ENCODE results near the gene HLF.

Gene HLF

GRCh38 chr17:55290492-55291113 is 25.8 kb downstream of the HLF start:
- DNase-seq (ENCODE audit: low read depth, low spot score): no peak

- DNase-seq (ENCODE audit: low read depth, low spot score): no peak
These were observed 26.4 kb downstream of the HLF start for GRCh38 chr17:55291114-55291507.

- DNase-seq (ENCODE audit: low read depth, low spot score): no peak
These were observed 27.3 kb downstream of the HLF start for GRCh38 chr17:55292094-55292493.

- no peak for DNase-seq (ENCODE audit: low read depth, low spot score)
These were observed 29.4 kb downstream of the HLF start for GRCh38 chr17:55294042-55294751.

GRCh38 chr17:55295411-55296170 is 30.8 kb downstream of the HLF start:
- DNase-seq (ENCODE audit: low read depth, low spot score): no peak

- DNase-seq (ENCODE audit: low read depth, low spot score): no peak
These were observed 31.5 kb downstream of the HLF start for GRCh38 chr17:55296171-55296695.

- no peak for DNase-seq (ENCODE audit: low read depth, low spot score)
These were observed 31.9 kb downstream of the HLF start for GRCh38 chr17:55296699-55297098.

GRCh38 chr17:55298111-55298730 is 33.5 kb downstream of the HLF start:
- no peak for DNase-seq (ENCODE audit: low read depth, low spot score)

GRCh38 chr17:55299162-55299838 is 34.5 kb downstream of the HLF start:
- no peak for DNase-seq (ENCODE audit: low read depth, low spot score)

- no peak for DNase-seq (ENCODE audit: low read depth, low spot score)
These were observed 35.1 kb downstream of the HLF start for GRCh38 chr17:55299890-55300289.

GRCh38 chr17:55300479-55301290 is 35.9 kb downstream of the HLF start:
- no peak for DNase-seq (ENCODE audit: low read depth, low spot score)

- DNase-seq (ENCODE audit: low read depth, low spot score): no peak
These were observed 37.0 kb downstream of the HLF start for GRCh38 chr17:55301521-55302406.

GRCh38 chr17:55302407-55302787 is 37.6 kb downstream of the HLF start:
- no peak for DNase-seq (ENCODE audit: low read depth, low spot score)

- no peak for DNase-seq (ENCODE audit: low read depth, low spot score)
These were observed 38.3 kb downstream of the HLF start for GRCh38 chr17:55303008-55303493.

- DNase-seq (ENCODE audit: low read depth, low spot score): no peak
These were observed 39.0 kb downstream of the HLF start for GRCh38 chr17:55303701-55304145.

GRCh38 chr17:55304171-55304859 is 39.6 kb downstream of the HLF start:
- DNase-seq (ENCODE audit: low read depth, low spot score): no peak

- DNase-seq (ENCODE audit: low read depth, low spot score): no peak
These were observed 40.7 kb downstream of the HLF start for GRCh38 chr17:55305321-55306087.

GRCh38 chr17:55307879-55308278 is 43.1 kb downstream of the HLF start:
- DNase-seq (ENCODE audit: low read depth, low spot score): no peak
